MM.1S (cell line): ENCODE measurements around the gene INS.

Experiments used
- EZH2 ChIP-seq: fragments of 300-600 bp; sonication (generic); optimal IDR thresholded peaks from 2 replicates; pipeline ENCODE3; 2017; ENCODE audit warnings: low read depth, mild to moderate bottlenecking, antibody characterized with exemption, low read length, mixed read lengths
- EZH2phosphoT487 ChIP-seq: fragments of 300-600 bp; sonication (generic); IDR thresholded peaks from 2 replicates; pipeline ENCODE4 v1.6.1; 2018; ENCODE audit warnings: antibody characterized with exemption, low read length
- TF ChIP-seq, protein P1 (sequence below): fragments of 300-600 bp; sonication (generic); IDR thresholded peaks from 2 replicates; pipeline ENCODE4 v1.5.1; 2016; ENCODE audit warnings: antibody characterized with exemption, low read length, mixed read lengths

DNA sequence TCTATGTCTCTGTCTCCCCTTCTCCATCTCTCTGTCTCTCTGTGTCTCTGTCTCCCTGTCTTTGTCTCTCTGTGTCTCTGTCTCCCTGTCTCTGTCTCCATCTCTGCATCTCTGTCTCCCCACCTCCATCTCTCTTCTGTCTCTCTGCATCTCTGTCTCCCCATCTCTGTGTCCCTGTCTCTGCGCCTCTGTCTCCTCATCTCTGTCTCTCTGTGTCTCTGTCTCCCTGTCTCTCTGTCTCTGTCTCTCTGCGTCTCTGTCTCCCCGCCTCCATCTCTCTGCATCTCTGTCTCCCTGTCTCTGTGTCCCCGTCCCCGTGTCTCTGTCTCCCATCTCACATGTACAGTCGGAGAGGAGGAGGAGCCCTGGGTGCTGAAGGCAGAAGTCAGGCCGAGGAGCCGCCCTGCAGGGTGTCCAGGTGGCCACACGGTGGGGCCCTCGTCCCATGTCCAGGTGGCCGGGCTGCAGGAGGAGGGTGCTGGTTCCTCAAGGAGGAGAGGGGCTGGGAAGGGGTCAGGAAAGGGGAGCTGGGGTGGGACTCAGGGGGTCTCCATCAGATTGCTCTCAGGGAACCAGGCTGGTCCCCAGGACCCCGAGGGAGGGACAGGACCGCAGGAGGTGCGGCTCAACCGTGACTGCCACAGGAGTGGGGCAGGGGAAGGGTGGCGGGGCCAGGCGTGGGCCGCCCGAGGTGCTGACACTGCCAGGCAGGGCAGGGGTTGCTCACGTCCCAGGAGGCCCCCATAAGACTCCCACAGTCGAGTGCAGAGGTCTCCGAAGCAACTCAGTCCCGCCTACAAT is 36.2 kb upstream of the INS start:
- TF ChIP-seq, protein P1, sequence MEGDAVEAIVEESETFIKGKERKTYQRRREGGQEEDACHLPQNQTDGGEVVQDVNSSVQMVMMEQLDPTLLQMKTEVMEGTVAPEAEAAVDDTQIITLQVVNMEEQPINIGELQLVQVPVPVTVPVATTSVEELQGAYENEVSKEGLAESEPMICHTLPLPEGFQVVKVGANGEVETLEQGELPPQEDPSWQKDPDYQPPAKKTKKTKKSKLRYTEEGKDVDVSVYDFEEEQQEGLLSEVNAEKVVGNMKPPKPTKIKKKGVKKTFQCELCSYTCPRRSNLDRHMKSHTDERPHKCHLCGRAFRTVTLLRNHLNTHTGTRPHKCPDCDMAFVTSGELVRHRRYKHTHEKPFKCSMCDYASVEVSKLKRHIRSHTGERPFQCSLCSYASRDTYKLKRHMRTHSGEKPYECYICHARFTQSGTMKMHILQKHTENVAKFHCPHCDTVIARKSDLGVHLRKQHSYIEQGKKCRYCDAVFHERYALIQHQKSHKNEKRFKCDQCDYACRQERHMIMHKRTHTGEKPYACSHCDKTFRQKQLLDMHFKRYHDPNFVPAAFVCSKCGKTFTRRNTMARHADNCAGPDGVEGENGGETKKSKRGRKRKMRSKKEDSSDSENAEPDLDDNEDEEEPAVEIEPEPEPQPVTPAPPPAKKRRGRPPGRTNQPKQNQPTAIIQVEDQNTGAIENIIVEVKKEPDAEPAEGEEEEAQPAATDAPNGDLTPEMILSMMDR = peak; percentile 85
- TF ChIP-seq EZH2phosphoT487 (no peak), EZH2 (no peak)
